GM21390 (cell line): ENCODE measurements around the gene SNED1.

Experiments used
- ATAC-seq: cut with Tn5 transposase; IDR thresholded peaks from one replicate; pipeline ENCODE4 v1.9.1; 2021; ENCODE audit not compliant: unreplicated experiment

SNED1 gene

DNA sequence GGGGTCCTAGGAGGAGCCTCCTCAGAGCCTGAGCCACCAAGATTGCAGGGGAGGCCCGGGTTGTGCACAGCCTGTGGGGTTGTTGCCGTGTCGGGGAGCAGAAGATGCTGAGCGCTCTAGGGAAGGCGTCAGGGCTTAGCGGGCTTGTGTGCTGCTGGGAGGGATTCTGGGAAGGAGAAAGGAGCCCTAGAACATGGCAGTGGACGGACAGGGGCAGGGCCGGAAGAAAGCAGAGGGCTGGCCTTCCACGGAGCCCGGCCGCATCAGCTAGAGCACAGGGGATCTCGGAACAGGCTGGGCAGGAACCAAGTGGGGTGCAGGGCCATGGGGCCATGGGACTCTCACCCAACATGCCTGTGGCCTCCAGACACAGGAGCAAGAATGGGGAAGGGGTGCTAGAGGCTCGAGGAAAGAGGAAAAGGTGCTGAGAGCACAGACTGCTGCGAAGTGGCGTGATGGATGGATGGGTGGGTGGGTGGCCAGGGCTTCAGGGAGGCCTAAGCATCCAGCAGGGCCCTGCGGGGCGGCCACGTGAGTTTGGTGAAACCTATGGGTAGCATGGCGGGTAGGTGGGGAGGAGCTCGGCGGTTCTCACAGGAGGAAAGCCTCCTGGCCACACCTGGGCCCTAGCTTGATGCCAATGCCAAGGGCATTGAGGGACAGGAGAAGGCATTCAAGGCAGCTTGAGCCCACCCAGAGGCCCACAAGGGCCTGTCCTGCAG lies 67.9 kb downstream of the SNED1 start:
- ATAC-seq = no peak

DNA sequence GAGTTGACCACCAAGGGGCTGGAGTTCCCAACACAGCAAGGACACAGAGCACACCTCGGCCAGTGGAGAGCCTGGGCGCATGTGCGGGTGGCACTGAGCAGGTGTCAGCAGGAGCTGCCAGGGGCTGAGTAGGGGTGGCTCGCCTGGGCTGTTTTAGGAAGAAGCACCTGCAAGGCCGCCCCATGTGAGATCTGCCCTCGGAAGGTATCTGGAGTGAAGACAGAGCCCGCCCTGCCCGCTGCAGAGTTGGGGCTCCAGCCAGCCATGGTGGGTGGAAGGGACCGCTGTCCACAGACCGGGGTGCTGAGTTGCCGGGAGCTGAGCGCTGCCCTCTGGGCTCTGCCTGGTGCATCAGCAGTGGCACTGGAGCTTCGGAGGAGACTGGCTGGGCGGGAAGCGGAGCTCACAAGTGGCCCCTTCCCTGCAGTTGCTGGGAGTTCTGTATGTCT lies 68.5 kb downstream of the SNED1 start:
- no peak for ATAC-seq

DNA sequence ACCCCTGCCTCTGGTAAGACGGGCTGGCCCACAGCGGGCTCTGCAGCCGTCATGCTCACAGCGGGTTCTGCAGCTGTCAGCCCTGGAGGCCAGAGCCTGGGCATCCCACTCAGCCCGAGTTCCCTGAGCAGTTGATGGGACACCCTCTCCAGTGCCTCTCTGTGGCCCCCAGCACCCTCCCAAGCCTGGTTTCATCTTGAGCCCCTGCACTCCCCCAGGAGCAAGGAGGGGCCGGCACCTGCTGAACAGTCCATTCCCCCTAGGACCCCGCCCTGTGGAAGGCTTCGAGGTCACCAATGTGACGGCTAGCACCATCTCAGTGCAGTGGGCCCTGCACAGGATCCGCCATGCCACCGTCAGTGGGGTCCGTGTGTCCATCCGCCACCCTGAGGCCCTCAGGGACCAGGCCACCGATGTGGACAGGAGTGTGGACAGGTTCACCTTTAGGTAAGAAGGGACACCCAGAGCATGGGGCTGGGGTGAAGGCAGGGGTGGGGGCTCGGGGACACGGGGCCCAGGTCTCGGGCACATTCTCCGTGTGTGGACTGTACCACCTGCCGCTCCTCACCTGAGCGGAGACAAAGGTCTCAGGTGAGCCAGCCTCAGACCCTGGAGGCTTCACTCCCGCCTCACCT lies 69.2 kb downstream of the SNED1 start:
- no peak for ATAC-seq

DNA sequence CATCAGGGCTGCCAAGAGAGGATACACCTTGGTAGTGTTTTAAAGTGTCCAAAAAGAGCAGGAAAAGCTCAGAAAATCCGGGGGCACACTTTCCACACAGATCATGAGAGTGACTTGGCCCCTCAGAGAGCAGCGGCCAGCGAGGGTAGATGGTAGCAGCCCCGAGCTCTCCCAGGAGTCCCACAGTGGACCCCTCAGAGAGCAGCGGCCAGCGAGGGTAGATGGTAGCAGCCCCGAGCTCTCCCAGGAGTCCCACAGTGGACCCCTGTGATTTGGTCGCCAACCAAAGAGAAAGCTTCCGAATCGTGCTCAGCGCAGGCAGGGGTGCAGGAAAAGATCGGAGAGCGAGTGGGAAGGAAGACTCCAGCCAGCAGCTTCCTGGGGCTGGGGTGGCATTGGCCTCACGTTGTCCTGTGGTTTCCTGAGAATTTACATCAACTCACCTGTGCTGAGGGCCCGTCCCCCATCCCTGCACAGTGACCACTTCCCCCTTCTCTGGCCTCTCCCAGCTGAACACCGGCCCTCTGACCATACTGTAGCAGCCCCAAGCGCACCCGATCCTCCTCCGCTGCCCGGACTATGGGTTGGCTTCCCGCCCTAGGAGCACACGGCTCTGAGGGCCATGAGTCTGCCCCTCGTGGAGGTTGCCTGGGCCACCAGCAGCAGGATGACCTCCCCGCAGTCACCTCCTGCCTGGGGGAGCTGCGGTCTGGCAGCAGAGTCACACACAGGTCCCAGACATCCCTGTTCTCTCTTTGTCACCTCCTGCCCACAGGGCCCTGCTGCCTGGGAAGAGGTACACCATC lies 69.9 kb downstream of the SNED1 start:
- ATAC-seq = no peak

DNA sequence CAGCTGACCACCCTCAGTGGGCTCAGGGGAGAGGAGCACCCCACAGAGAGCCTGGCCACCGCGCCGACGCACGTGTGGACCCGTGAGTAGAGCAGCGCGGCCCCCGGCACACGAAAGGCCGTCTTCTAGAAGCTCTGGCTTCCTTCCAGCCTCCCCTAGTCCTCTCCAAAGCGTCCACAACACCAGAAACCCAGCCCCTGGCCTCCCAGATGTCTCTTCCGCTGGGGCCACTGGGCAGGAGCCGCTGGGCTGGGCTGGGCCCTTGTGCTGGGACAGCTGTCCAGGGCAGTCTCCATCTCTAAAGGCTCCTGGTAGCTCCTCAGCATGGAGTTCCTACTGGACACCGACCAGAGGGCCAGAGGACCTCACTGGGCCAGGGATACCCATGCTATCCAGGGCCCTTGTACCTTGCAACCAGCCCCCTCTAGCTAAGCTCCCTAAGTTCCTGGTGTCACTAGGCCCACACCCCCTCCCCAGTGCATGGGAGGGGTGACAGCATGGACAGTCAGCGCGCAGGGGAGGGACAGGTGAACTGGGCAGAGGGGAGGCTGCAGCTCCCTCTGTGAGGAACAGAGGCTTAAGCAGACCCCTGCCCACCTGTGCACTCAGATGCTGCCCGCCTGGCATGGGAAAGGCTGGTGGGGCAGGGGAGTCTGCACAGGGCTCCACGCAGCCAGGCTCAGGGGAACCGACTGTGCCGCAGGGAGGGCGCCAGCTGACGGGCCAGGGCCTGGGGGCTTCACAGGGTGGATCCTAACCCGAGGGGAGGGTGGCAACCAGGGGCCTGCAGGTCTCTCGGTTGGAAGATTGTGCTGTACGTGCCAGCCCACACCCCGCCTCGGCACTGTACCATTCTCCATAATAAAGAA lies 70.8 kb downstream of the SNED1 start:
- no peak for ATAC-seq

DNA sequence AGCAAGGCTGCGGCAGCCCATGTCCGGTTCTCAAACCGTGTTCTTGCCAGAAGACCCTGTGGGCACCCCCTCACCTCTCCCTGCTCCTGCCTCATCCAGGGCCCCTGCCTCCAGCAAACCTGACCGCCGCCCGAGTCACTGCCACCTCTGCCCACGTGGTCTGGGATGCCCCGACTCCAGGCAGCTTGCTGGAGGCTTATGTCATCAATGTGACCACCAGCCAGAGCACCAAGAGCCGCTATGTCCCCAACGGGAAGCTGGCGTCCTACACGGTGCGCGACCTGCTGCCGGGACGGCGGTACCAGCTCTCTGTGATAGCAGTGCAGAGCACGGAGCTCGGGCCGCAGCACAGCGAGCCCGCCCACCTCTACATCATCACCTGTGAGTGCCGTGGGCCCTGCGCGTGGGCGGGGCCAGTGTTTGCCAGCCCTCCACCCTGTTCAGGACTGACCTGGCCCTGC lies 71.4 kb downstream of the SNED1 start:
- no peak for ATAC-seq

DNA sequence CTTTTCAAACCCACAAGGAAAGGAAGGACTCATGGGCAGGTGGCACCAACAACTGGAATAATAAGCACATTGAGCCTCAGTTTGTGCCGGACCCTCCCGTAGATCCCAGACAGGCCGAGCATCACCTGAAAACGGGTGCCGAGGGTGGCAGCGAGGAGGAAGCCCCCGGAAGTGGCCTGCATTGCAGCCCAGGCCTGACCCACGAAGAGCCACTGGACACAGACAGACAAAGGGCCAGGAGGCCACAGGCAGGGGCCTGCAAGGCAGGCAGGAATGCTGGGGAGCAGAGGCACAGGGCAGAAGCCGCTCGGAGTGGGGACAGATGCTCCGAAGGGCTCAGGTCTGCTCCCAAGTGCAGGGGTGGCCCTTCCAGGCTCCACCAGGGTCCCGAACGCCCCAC lies 71.9 kb downstream of the SNED1 start:
- no peak for ATAC-seq

DNA sequence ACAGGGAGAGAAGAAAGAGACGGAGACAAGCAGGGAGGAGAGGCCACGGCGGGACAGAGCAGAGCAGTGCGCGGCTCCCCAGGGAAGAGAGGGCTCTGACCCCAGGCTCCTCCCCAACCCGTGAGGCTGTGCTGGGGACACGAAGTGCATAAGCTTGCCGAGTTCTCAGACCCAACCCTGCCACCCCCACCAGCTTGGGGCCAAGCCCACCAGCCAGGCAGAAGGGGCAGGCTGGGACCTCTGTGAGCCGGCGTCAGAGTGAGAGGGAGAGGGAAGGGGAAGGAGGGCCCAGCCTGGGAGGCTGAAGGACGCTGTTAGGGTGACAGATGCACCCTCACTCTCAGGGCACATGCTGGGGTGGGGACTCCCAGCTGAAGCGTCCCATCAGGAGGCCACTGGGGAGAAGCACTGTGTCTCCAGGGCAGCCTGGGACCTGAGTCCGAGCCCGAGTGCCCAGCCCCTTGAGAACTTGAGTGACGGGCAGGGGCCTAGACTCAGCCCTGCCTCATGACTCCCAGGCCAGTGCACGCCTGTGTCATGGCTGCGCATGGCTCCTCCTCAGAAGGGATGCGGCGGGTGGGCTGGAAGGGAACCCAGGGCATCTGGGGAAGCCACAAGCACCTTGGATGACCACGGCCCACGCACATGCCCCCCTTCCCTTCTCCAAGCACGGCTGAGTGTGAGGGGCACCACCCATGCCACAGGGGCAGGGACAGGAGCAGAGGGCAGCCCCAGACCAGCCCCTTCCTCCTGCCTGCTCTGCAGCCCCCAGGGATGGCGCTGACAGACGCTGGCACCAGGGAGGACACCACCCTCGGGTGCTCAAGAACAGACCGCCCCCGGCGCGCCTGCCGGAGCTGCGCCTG lies 72.6 kb downstream of the SNED1 start:
- no peak for ATAC-seq

DNA sequence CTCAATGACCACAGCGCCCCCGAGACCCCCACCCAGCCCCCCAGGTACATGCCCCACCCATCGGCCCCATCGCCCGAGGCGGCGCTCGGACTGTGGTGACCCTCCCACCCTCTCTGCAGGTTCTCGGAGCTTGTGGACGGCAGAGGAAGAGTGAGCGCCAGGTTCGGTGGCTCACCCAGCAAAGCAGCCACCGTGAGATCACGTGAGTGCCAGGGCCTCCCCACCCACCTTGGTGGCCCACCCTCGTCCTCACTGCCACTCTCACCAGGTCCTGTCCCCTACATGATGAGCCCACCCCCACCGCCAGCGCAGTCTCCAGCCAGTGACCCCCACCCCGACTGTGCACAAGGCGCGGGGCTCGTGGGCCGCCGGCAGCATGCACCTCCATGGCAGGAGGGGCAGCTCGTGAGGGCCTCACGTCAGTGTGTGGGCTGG lies 73.3 kb downstream of the SNED1 start:
- ATAC-seq = no peak

DNA sequence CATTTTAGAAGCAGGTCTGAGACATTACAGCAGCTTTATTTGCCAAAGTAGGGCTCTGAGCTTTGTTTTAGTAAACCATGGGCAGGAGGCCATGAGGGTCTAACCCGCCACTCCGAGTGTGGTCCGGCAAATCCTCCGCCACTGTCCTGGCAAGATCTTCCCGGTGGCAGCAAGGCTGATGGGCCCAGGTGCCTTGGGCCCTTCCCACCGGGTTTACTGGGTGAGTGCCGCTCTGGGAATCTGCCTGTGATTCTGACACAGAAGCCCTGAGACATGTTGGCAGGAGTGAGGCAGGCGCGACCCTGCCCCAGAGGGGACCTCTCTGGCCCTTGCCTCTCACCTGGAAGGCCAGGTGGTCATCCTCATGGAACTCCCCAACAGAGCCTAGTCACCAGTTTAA lies 73.7 kb downstream of the SNED1 start:
- ATAC-seq = no peak

DNA sequence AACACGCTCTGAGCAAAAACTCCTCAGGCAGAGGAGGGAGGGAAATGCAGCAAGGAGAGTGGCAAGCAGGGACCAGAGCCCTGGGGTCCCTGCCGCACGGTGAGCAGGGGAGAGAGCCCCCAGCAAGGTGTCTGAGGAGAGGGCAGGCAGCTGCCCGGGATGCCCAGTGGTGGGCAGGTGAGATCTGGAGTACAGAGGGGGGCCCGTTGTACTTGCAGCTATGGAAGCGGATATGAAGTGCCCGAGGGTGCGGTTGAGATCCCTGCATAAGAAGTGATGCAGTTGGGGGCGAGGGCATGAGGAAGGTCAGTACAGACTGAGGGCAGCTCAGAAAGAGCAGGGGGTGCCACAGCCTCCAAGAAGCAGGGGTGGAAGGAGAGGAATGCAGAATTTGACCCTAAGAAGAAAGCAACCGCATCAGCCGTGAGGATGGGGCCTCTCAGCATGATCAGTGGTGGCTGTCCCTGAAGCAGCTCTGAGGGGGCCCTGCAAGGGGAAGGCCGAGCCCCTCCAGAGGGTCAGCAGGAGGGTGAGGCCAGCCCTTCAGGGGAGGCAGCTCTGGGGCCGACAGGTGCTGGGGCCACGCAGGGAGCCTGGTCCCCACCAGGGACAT lies 74.2 kb downstream of the SNED1 start:
- no peak for ATAC-seq

DNA sequence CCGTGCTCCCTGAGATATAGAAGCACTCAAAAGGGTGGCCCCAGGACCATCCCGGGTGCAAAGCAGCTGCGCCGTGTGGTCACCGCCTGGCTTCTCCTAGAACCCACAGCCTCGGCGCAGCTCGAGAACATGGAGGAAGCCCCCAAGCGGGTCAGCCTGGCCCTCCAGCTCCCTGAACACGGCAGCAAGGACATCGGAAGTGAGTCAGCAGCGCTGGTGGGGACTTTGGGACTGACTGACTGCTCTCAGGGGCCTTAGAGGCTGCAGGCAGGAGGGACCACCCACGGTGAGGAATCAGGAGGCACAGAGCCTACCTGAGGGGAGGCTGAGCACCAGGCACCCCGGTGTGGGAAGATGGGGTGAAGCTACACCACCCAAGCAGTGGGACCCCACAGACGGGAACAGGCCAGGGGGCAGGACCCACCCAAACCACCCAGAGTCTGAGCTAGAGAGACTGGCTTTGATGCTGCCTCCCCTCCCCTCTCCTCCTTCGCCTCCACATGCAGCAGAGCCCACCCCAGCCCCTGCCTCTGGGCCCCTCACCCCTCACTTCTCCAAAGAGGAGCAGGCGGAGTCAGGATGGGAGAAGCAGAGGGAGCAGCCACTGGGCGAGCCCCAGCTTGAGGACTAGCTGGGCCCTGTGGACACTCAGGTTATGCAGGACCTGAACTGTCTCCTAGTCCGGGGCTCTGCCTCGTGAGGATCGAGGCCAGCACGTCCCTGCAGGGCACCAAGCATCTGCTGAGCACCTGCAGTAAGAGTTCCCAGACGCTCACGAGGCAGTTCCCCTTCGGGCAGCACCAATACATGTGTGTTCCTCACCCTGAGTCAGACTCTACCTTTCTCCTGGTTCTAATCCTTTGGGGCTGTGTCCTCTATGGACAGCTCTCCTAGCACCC lies 75.0 kb downstream of the SNED1 start:
- no peak for ATAC-seq

DNA sequence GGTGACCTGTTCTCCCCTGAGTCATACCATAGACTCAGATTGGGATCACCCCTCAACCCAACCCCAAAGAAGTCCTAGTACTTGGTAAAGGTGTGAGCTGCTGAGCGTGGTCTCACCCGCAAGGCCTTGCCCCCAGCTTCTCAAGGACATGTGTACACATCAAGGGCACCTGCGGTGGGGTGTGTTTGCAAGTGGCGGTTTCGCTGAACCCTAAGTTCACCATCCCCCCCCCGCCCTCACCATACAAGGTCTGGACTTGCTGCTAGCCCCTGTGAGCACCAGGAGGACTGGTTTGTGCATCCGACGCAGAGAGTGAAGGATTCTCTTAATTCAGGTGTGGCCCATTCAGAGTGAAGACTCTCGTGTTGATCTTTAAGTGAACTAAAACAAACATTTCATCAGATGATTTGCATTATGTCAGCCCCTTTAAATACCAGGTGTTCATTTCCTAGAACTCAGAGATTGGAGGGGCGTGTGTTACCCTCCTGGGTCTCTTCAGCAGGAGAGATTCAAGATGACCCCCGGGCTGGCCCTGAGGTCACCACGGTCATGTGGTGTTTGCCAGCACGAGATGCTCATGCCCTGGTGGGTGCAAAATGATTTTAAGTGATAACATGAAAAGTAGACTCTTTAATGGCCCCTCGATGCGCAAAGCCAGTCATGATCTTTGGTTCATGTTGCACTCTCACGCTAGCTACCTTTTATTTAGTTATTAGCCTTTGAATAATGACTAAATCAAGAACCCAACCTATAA lies 75.8 kb downstream of the SNED1 start:
- no peak for ATAC-seq

DNA sequence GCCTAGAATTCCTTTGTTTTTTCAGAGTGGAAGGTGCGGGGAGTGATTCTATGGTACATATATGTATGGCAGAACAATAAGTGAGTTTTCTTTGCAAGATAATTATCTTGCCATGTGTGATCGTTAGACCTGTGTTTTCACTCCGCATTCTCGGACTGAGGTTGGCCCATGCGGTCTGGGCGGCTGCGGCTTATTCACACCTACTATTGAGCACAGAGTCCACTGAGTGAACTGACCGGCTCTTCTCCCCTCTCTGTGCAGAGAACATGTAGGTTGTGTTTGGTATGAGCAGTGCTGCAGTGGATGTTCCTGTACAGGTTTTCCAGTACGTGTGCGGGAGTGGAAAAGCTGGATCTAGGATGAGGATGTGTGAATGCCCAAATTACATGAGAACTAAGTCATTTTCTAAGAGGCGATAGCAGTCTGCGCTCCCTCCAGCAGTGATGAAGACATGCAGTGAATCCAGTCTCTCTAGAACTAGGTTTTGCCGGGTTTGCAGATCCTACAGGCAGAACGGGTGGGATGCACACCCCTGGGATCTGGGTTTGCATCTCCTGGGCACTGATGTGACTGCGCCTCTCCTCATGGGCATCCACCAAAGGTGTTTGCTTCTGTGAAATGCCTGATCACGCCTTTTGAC lies 76.6 kb downstream of the SNED1 start:
- ATAC-seq = no peak

DNA sequence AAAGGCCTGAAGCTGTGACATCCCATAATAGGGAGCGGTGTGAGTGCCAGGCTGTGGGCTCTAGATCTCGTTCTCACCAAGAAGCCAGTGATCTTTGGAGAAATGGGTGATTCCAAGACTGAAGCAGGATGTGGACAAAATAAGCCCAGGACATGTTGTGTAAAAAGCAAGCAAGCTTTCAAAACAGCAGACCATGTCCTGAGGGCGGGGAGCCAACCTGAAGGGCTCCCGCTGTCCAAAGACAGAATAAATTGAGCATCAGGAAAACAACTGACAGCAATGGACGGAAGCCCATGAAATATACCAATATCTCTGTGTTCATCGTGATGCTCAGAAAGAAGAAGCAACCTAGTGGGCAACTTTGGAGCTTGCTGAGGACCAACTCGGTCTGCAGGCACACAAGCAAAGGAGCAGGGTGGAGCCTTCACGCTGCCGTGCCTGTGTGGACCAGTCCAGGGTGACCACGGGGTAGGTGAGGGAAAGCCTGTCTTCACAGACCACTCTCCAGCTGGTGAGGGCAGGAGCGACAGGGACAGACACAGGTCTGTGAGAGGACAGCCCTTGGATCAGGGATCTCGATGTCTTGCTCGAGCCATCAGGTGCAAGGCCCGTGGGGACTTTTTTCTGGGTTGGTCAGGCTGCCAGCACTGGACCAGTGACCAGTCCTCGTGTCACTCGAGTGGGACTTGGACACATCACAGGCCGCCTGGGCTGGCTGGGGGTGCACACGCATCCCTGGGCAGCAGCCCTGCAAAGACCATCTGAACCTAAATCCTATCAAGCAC lies 82.2 kb downstream of the SNED1 start:
- ATAC-seq = no peak

DNA sequence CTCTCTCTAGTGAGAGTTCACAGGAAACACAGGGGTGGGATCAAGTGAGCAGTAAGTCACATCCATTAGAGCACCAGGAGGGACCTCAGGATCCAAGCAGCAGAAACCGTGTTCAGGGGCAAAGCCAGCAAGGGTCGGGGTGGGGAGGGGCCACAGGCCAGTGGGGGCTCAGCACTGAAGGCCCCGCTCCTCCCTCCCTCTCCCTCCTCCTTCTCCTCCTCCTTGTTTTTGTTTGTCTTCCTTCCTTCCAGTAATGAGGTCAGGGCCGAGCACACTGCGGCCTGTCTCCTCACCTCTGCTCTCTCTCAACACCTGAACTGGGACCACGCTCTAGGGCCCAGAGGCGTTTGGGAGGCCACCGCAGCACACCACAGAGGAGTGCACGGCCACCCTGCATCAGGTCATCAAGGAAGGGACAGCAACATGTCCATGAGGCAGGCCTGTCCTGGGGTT lies 82.8 kb downstream of the SNED1 start:
- ATAC-seq = no peak
